HepG2 (cell line): Measurements from ENCODE around the gene DCTN3. TPM values are rescaled to one million over a fixed set of nuclear protein-coding genes. Genes with fewer than 3 reads are reported as not detected.
A peak's percentile ranks its signal among the peaks of the same experiment; 100 is the strongest.

Experiments
- ATAC-seq: fragments of 200-7000 bp; cut with Tn5 transposase; 3 replicates; pipeline ENCODE4 v1.9.1; 2020; ENCODE audit warnings: mild to moderate bottlenecking, moderate library complexity
- BruUV-seq: library from RNA; stranded (reverse); fragments of 400-500 nt; replicated peaks from 2 replicates; lab custom pipeline; 2021; lab: Mats Ljungman, UMichigan
- CTCF ChIA-PET: fragments of 300-600 bp; formaldehyde crosslinking; extraction: SDS; loops from one replicate; lab custom pipeline; 2021; ENCODE audit warnings: low total read pairs, inconsistent platforms, low intra/inter-chr PET ratio; lab: Yijun Ruan, JAX
- POLR2A ChIA-PET: fragments of 350-600 bp; sonication (Branson Sonifier 250); formaldehyde crosslinking; loops from one replicate; lab custom pipeline; 2020; ENCODE audit warnings: antibody characterized with exemption, inconsistent platforms; lab: Yijun Ruan, JAX
- DNase-seq: peaks from one replicate; pipeline ENCODE4 v3.0.0-alpha.2; 2015; ENCODE audit warnings: low spot score
- FAIRE-seq: peaks from 3 replicates; lab custom pipeline; 2011; peaks lifted over from hg19 to GRCh38; lab: Jason Lieb, UNC
- H2AFZ ChIP-seq: one replicate; pipeline ENCODE4 v1.6.1; 2011; ENCODE audit warnings: low read length, inconsistent platforms
- H3K27ac ChIP-seq: fragments of 300-600 bp; 3 replicates; pipeline ENCODE4 v1.8.0; 2011; ENCODE audit warnings: mixed run types, mild to moderate bottlenecking, mixed read lengths, low read length, inconsistent platforms; ENCODE audit not compliant: insufficient read depth; ENCODE audit errors: extremely low read length
- H3K27me3 ChIP-seq, 2 experiments: fragments of 200-600 bp in 1 of 2; 2 replicates in 1 of 2; 3 replicates in 1 of 2; pipeline versions ENCODE4 v1.6.0 to v1.8.0; 2011; ENCODE audit warnings: low read length in 2 of 2, mild to moderate bottlenecking in 2 of 2, moderate library complexity in 2 of 2, inconsistent platforms in 1 of 2; ENCODE audit not compliant: insufficient read depth in 2 of 2, control insufficient read depth in 1 of 2
- H3K36me3 ChIP-seq, 2 experiments: fragments of 200-600 bp in 1 of 2; replicated peaks in 1 of 2; 2 replicates in 1 of 2; 3 replicates in 1 of 2; pipeline versions ENCODE4 v1.5.1 to v1.8.0; 2011; ENCODE audit warnings: low read length in 2 of 2, inconsistent platforms in 1 of 2; ENCODE audit not compliant: insufficient read depth in 2 of 2, control insufficient read depth in 1 of 2
- H3K4me1 ChIP-seq: 2 replicates; pipeline ENCODE4 v1.5.1; 2012; ENCODE audit warnings: low read length, inconsistent platforms; ENCODE audit not compliant: insufficient read depth
- H3K4me2 ChIP-seq: 2 replicates; pipeline ENCODE4 v1.6.0; 2011; ENCODE audit warnings: low read depth, low read length, inconsistent platforms
- H3K4me3 ChIP-seq, 3 experiments: fragments of 200-600 bp in 1 of 3; sonication (generic), shearing (Covaris generic) in 1 of 3; replicated peaks in 1 of 3; 2 replicates each; pipeline ENCODE4 v1.5.1; 2011 to 2016; ENCODE audit warnings: low read length in 3 of 3, inconsistent platforms in 2 of 3, low read depth in 2 of 3, mild to moderate bottlenecking in 2 of 3, control low read depth in 1 of 3, mixed read lengths in 1 of 3; ENCODE audit not compliant: insufficient read depth in 1 of 3
- H3K79me2 ChIP-seq: one replicate; pipeline ENCODE4 v1.6.1; 2011; ENCODE audit warnings: low read length, inconsistent platforms; ENCODE audit not compliant: insufficient read depth
- H3K9ac ChIP-seq: 2 replicates; pipeline ENCODE4 v1.6.0; 2011; ENCODE audit warnings: mild to moderate bottlenecking, low read depth, low read length, inconsistent platforms; ENCODE audit not compliant: insufficient read depth
- H3K9me3 ChIP-seq: 2 replicates; pipeline ENCODE4 v1.5.1; 2012; ENCODE audit warnings: mild to moderate bottlenecking, low read length
- H4K20me1 ChIP-seq: 2 replicates; pipeline ENCODE4 v1.6.0; 2011; ENCODE audit warnings: inconsistent platforms, mild to moderate bottlenecking, low read length, moderate library complexity; ENCODE audit not compliant: insufficient read depth
- MTF2 ChIP-seq: sonication (generic); formaldehyde crosslinking; IDR thresholded peaks from 2 replicates; pipeline ENCODE4 v1.5.0; 2020; ENCODE audit warnings: missing genetic modification reagents, borderline replicate concordance
- THAP11 ChIP-seq: IDR thresholded peaks from 2 replicates; pipeline ENCODE4 v1.6.1; 2016; ENCODE audit warnings: missing biosample characterization, missing genetic modification reagents
- ZNF660 ChIP-seq: sonication (generic); formaldehyde crosslinking; IDR thresholded peaks from 2 replicates; pipeline ENCODE4 v1.5.1; 2020; ENCODE audit warnings: mild to moderate bottlenecking, low read depth, missing genetic modification reagents, borderline replicate concordance
- ZNF737 ChIP-seq: sonication (generic); formaldehyde crosslinking; IDR thresholded peaks from 2 replicates; pipeline ENCODE4 v1.5.0; 2020; ENCODE audit warnings: missing genetic modification reagents, mild to moderate bottlenecking, borderline replicate concordance
- ZNF768 ChIP-seq: sonication (generic); formaldehyde crosslinking; IDR thresholded peaks from 2 replicates; pipeline ENCODE4 v1.4.0; 2020; ENCODE audit warnings: missing genetic modification reagents
- ZZZ3 ChIP-seq: sonication (generic); formaldehyde crosslinking; IDR thresholded peaks from 2 replicates; pipeline ENCODE4 v1.4.0; 2020; ENCODE audit warnings: missing genetic modification reagents, mild to moderate bottlenecking, borderline replicate concordance
- WGBS: methylation state at CpG from one replicate; pipeline ENCODE4 v1.1.6; 2017; ENCODE audit warnings: low lambda C conversion rate; 5-methylcytosine and 5-hydroxymethylcytosine counted together
- in situ Hi-C: cut with HindIII; loops from 2 replicates; pipeline ENCODE4 v1.10.0; 2017; ENCODE audit warnings: low pct_unique_long_range_greater_than_20kb; ENCODE audit not compliant: extremely low pct_ligation_motif_present
- intact Hi-C: fragments of 100-400 bp; cut with micrococcal nuclease; formaldehyde crosslinking; loops from one replicate; pipeline ENCODE4 v1.10.0; 2022; ENCODE audit not compliant: unreplicated experiment
- polyA plus RNA-seq, 8 experiments: library from polyadenylated mRNA; depleted of rRNA in 3 of 8; stranded (reverse) in 7 of 8; unstranded in 1 of 8; fragments of >200 nt; fragmentation: Illumina TruSeq in 4 of 8; extraction: Trizol in 4 of 8; gene quantifications; 2 replicates each; pipeline versions ENCODE4 v1.2.1 to v1.2.3, GENCODE V29; 2011 to 2016; ENCODE audit warnings: low read depth in 4 of 8, missing spikeins in 1 of 8, mixed read lengths in 1 of 8; ENCODE audit not compliant: insufficient read depth in 1 of 8
- total RNA-seq, 5 experiments: library from RNA; depleted of rRNA; stranded (reverse); fragments of >200 nt; fragmentation: Illumina TruSeq; extraction: Trizol; gene quantifications; 2 replicates each; pipeline ENCODE4 v1.2.3, GENCODE V29; 2016; ENCODE audit warnings: low read depth in 1 of 5

DCTN3 gene
- total and polyA plus RNA-seq, 2 of the 13 experiments (the other 11 are each of a cell fraction or from before 2014, with no cell fraction given) = 27.4 to 34.5 TPM

DNA sequence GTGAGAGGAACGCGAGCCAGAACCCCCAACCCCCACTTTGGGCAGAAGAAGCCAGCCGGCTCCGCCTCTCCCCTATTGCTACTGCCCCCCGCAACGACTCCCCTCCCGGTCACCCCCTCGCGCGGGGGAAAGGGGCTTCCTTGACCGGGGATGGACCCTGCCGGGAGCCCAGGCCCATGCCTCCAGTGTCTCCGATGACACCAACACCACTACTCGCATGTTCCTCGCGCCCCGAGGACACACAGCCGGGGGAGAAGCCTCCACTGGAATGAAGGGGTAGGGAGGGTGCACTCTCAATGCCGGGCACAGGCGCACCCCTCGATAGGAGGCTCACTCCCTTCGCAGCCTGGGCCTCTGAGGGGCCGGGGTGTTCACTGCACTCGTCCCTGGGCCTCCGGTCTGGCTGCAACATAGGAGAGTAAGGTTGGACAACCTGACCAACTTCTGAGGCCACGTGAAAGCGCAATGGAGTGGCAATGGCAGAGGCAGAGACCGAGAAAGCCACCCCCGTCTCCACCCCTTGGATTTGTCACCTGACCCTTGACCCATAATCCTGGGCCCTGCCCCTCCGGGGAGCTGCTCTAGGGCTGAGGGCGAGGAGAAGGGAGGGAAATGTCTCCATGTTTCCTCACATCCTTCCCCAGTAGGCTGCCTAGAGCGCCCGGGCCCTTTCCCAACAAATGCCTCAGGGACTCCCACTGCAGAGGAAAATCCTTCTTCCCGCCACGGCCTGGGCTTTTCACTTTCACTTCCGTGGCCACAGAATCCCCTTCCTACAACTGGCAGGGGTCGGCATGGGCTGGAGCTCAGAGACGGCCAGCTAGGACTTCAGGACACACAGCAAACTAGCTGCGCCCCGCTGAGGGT lies 29.7 kb downstream of the DCTN3 start:
- H2AFZ ChIP-seq = no peak overlapping the region
- H3K4me3 ChIP-seq = peak overlapping the region in 1 of 3 experiments; percentile 7; a peak in 1 of 6 replicates
- peak overlapping the region; percentile 32; the same call in 1 of the 2 replicates for H3K4me2 ChIP-seq
- in situ Hi-C loops = loop anchor here (5.0 kb wide), 1 partner anchor 38 kb away; no protein-coding TSS in a partner anchor
- DNase-seq (no peak), ATAC-seq (peak; percentile 9), FAIRE-seq (no peak)
- no peaks in the 10 kb centered on the region for H3K9me3 ChIP-seq
- H3K79me2 ChIP-seq = no peaks in the 10 kb centered on the region
- 22% methylated on average over 13 of the region's 40 CpGs for WGBS
- H3K27ac ChIP-seq = no peak overlapping the region
- H3K27me3 ChIP-seq = peaks cover 19 to 86% of the 10 kb centered on the region in 2 experiments
- no peaks in the 10 kb centered on the region for H3K36me3 ChIP-seq
- TF ChIP-seq MTF2 (CRISPR knock-in tag) (0 out of 2 replicates have a peak, but pooled peaks have one; percentile 21), ZZZ3 (CRISPR knock-in tag) (no peak), ZNF737 (CRISPR knock-in tag) (no peak), THAP11 (CRISPR knock-in tag) (no peak), ZNF768 (CRISPR knock-in tag) (peak; percentile 97), ZNF660 (no peak)
- H3K4me1 ChIP-seq = peaks cover 28% of the 10 kb centered on the region; the same call in 1 of the 2 replicates
- H3K9ac ChIP-seq = no peak overlapping the region
- BruUV-seq = no TSS peak
- intact Hi-C loops = loop anchor here (1.0 to 5.0 kb wide), 3 partner anchors 42 to 154 kb away; no protein-coding TSS in a partner anchor
- CTCF ChIA-PET = interaction anchor here (1.8 to 3.9 kb wide), 4 partner anchors 28 to 186 kb away, joined by 10 to 42 read pairs (median 10); no protein-coding TSS in a partner anchor
- peaks cover 4% of the 10 kb centered on the region; the same call in 1 of the 2 replicates for H4K20me1 ChIP-seq
- POLR2A ChIA-PET = no interaction called here
